HG02678 (cell line): Measurements from ENCODE around the gene GPR32.
"Not testable (repeated sequence)": the region's sequence is repeated elsewhere in the genome, so short reads cannot be mapped to it uniquely, and the experiment has no call there.

ENCODE experiments used
- ATAC-seq: cut with Tn5 transposase; IDR thresholded peaks from one replicate; pipeline ENCODE4 v1.9.1; 2021; ENCODE audit warnings: mild to moderate bottlenecking, moderate library complexity; ENCODE audit not compliant: unreplicated experiment

GPR32 gene

GRCh38 chr19:50779504-50780457, 9.5 kb downstream of the GPR32 start:
- ATAC-seq: no peak

DNA sequence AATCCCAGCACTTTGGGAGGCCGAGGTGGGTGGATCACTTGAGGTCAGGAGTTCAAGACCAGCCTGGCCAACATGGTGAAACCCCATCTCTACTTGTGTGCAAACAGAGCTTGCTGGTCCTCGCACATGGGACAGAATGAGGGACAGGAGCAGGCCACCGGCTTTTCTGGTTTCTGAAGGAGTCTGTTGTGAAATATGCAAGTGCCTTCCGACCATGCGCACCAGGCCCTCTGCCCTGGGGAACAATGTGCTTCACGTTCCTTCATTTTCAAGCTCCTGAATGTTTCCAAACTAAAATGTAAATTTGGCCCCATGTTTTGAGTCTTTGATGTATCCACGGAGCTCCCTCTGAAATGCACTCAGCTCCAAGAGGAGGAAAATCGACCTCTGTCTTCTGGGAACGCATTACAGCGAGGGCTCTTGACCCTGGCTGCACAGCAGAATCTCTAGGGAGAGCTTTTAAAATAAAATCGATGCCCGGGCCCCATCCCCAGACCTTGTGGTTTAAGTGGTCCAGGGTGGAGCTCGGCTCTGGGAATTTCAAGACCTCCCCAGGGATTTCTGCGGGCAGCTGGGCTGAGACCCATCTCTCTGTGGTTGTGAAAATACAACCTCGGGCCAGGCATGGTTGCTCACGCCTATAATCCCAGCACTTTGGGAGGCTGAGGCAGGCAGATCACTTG, 10.6 kb downstream of the GPR32 start:
- no peak for ATAC-seq

GRCh38 chr19:50783848-50784152, 13.5 kb downstream of the GPR32 start:
- not testable (repeated sequence) for ATAC-seq

DNA sequence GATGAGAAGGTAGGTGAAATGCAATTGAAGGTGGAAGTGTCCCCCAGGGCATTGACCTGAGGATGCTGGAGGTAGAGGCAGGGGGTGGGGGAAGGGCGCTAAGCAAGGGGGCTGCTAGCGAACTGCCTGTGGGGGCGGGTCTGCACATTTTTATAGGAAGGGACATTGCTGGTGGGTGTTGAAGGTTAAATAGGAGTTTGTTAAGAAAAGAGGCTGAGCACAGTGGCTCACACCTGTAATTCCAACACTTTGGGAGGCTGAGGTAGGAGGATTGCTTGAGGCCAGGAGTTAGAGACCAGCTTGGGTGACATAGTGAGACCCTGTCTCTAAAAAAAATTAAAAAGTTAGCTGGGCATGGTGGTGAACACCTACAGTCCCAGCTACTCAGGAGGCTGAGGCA, 14.4 kb downstream of the GPR32 start:
- ATAC-seq: no peak

GRCh38 chr19:50785329-50785728, 15.1 kb downstream of the GPR32 start:
- ATAC-seq: no peak

GRCh38 chr19:50790396-50790795, 20.1 kb downstream of the GPR32 start, which contains the start of gene ACP4:
TSS of gene ACP4 (plus strand) at chr19:50790415. CDS start at chr19:50790415, 0 bp downstream.
- ATAC-seq: no peak

DNA sequence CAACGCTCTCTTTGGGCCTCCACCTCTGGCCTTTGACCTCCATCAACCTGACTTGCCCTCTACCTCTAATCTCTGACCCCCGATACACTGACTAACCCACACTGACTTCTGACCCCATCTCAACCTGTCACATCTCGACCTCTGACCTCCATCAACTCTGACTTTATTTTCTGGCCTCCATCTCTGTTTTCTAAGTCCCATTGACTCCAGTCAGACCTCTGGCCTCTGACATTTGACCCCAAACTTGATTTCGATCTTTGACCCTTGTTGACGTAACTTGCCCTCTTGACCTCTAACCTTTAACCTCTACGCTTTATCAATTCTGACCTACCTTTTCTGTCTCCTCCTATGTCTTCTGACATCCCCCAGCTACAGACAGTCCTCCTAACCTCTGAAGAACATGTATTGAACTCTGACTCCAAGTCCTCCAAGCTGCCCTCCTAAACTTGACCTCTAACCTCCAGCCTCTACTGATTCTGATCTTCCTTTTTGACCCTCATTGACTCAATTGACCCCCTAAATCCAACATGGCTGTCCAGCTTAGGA, 20.7 kb downstream of the GPR32 start:
- ATAC-seq: no peak

- no peak for ATAC-seq
Observed at GRCh38 chr19:50791594-50792271, 21.5 kb downstream of the GPR32 start.

DNA sequence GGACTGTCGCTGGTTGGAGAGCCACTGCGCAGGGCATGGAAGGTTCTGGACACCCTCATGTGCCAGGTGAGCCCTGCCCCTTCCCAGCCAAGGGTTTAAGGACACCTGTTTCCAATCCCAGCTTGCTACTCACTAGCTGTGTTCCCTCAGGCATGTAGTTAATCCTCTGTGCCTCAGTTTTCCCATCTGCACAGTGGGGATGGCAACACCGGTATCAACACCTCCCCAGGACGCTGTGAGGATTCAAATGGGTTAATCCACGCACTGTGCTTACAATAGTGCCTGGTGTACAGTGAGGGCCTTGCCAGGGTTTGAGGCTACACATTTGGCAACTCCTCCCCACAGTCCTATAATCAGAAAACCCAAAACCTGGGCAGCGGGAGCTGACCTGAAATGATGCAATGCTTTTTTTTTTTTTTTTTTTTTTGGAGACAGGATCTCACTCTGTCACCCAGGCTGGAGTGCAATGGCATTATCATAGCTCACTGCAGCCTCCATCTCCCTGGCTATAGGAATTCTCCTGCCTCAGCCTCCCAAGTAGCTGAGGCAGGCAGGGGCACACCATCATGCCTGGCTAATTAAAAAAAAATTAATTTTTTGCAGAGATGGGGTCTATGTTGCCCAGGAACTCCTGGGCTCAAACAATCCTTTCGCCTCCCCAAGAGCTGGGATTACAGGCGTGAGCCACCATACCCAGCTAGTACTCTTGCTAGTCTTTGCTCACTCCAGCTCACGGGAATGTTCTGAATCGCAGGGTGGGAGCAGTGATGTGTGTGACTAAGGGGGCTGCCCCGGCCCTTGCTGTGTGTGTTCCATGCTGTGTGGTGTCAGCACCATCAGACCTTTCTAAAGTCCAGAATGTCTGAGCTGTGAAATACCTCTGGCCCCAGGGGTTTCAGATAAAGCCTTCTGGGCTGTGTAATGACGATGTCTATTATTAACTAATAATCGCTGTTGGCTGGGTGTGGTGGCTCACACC, 22.3 kb downstream of the GPR32 start:
- no peak for ATAC-seq

GRCh38 chr19:50793558-50794065, 23.3 kb downstream of the GPR32 start:
- no peak for ATAC-seq

DNA sequence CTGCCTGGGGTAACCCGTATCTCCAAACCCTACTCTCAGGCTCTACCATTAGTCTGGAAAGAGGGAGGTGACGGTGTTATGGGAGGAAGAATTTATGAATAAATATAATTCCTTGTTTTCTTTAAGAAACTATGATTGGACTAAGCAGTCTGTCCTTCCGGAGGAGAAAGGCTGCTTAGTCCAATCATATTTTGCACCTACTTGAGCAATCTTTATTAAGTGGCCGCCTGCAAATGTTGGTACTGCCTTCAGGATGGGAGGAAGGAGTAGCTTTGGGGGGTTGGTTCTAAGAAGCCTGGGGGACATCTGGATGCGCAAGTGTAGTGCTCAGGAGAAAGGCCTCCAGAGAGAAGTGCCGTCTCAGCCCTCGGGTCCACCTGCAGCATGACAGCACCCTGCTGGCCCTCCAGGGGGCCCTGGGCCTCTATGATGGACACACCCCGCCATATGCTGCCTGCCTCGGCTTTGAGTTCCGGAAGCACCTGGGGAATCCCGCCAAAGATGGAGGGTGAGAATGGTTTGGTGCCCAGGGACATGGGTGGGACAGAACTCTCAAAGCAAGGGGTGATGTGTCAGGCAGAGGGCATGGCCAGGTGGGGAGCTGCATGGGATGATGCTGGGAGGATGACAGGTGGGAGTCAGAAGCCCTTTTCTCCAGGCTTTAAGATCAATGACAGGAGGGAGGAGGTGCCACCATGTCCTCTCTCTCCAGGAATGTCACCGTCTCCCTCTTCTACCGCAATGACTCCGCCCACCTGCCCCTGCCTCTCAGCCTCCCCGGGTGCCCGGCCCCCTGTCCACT, 24.0 kb downstream of the GPR32 start:
- no peak for ATAC-seq

DNA sequence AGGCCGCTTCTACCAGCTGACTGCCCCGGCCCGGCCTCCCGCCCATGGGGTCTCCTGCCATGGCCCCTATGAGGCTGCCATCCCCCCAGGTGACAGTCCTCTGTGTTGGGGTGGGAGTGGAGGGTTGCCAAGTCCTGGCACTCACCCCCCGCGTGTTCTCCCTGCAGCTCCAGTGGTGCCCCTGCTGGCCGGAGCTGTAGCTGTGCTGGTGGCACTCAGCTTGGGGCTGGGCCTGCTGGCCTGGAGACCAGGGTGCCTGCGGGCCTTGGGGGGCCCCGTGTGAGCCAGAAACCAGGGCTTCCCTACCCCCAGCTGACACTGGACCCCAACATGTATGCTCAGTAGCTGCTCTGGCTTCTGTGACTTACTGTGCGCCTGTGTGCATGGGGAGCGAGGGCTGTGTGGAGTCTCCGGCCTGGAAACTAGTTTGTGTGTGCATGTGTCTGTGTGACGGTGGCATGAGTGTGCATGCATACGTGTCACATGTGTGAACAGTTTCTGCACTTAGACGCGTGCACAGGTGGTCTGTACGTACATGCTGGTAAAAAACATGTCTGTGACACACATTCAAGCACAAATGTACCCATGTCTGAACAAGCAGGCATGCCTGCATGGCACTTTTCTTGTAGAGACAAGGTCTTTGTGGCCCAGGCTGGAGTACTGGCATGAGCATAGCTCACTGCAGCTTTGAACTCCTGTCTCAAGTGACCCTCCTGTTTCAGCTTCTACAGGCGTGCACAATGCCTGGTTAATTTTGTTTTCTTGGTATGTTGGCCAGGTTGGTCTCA, 24.8 kb downstream of the GPR32 start:
- no peak for ATAC-seq

DNA sequence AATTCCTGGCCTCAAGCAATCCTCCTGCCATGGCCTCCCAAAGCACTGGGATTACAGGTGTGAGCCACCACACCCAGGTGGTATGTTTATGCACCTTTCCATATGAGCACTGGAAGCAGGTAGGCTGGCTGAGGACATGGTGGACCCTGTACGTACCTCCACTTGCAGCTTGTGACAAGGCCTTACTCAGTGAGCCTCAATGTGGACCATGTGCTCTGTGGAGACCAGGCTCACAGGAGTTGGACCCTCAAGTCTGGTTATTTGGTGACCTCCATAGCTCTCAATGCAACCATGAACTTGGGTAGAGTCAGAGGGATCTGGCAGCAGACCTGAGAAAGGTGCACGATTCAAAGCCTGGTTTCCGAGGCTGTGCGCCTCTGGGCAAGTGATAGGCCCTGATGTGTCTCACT, 25.4 kb downstream of the GPR32 start:
- no peak for ATAC-seq

GRCh38 chr19:50796128-50796633, 25.9 kb downstream of the GPR32 start:
- no peak for ATAC-seq

DNA sequence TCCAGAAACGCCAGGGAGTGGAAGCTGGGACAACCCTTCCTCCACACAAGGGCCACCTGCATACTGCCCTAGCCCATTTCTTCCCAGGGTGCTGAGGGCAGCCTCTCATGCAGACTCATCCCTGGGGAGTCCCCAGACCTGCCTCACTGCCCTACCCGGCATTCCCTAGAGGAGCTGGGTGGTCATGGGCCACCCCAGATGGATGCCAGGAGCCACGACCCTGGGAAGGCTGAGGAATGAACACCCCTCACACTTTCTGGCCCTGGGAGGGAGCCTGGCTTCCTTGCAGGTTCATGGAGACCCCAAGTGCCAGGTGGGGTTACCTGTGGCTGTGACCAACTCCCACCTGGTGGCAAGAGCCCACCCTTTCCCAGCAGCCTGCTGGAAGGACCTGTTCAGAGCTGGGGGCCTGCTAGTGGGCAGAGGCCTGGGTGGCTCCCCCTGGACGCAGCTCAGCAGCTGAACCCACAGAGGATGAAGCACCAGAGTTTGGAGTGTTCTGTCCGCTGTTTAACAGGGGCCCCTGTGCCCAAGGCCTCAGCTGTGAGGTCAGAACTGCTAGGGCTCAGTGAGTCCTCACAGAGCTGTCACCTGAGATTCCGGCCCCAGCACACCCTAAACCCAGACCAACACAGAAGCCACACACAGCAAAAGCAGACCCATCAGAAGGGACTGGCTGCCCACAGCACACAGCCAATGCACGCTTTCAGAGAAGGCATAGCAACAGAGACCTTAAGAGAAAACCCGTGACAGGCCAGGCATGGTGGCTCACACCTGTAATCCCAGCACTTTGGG, 26.6 kb downstream of the GPR32 start:
- ATAC-seq: no peak

DNA sequence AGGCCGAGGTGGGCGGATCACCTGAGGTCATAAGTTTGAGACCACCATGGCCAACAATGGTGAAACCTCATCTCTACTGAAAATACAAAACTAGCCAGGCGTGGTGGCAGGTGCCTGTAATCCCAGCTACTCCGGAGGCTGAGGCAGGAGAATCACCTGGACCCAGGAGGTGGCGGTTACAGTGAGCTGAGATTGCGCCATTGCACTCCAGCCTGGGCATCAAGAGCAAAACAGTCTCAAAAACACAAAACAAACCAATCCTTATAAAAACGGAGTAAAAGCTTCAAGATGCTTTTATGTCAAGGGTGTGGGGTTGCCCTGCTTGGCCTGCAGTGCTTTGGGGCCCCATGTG, 27.1 kb downstream of the GPR32 start:
- ATAC-seq: no peak
